HG02610 (cell line): ENCODE measurements around the gene MAPK9.

Experiments
- ATAC-seq: cut with Tn5 transposase; IDR thresholded peaks from one replicate; pipeline ENCODE4 v1.9.1; 2021; ENCODE audit warnings: mild to moderate bottlenecking, moderate library complexity; ENCODE audit not compliant: unreplicated experiment

MAPK9 gene

GRCh38 chr5:180207593-180207992 is 84.3 kb downstream of the MAPK9 start:
- no peak for ATAC-seq

- ATAC-seq: no peak
Measured at GRCh38 chr5:180206993-180207392, 84.9 kb downstream of the MAPK9 start.

GRCh38 chr5:180205916-180206315 is 86.0 kb downstream of the MAPK9 start:
- ATAC-seq: no peak

DNA sequence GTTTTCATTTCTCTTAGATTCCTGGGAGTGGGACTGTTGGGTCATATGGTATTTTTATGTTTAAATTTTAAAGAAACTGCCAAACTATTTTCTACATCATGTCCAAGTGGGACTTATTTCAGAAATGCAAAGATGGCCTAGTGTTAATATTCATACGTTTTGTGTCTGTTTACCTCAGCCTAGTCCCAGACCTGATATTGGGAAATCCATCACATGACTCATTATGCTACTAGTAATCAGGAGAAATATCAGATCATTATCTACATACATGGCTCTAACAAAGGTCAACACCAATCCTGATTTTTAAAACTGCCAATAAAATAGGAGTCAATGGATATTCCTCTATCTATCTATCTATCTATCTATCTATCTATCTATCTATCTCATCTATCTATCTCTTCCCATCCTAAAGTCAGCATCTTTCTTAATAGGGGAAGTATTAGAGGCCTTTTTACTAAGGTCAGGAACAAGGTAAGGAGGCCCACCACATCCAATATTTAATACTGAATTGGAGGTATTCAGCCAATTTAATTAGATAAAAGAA is 87.5 kb downstream of the MAPK9 start:
- no peak for ATAC-seq

DNA sequence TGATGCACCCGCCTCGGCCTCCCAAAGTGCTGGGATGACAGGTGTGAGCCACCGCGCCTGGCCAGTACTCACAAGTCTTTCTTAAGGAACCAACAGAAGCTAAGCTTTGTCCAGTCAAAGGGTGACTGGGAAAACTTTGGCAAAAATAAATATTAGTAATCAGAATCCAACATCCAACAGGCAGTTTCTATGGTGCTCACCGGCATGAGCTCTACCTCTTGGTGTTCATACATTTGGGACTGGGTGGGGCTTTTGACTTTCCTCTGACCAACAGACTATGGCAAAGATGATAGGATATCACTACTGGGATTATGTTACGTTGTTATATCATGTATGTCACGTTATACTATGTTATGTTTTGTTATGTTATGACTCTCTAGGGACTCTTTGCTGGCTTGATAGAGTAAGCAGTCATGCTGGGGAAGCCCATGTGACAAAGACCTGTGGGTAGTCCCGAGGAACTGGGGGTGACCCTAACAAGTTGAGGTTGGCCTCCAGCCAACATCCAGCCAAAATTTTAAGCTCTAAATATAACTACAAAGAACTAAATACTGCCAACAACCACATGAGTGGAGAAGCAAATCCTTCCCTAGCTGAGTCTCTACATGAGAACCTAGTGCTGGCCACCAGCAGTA is 88.8 kb downstream of the MAPK9 start:
- ATAC-seq: no peak

DNA sequence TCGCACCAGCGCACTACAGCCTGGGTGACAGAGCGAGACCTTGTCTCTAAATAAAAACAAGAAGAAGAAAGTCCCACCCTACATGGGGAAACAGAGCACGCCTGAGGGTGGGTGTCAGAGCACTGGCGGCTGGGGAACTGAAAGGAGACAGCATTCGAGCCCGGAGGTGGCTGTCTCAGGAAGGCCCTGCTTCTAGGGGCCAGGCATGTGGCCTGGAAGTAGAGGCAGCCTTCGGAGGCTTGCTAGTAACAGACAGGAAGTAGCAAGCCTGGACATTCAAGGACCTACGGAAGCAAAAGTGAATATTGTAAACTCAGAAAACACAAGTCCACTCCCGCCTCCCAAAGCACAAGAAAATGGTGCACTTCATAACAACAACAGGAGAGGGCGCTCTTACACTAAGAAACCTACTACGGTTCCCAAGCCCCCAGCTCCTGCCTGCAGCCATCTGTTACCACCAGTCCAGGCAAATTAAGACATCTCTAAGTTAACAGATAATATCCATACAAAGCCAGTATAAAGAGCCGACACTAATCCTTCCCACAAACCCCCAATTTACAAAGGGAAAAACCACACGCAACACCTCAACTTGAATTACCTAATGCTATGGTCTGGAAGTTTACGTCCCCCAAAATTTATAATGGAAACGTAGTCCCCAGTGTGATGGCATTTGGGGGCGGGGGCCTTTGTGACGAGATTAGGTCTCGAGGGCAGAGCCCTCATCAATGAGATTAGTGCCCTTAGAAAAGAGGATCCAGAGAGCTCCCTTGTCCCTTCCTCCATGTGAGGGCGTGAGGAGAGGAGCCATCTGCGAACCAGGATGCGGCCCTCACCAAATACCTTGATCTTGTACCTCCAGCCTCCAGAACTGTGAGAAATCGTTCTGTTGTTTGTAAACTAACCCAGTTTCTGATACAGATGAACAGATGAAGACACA is 90.6 kb downstream of the MAPK9 start:
- ATAC-seq: no peak

GRCh38 chr5:180199390-180199789 is 92.5 kb downstream of the MAPK9 start:
- no peak for ATAC-seq

GRCh38 chr5:180198208-180198607 is 93.7 kb downstream of the MAPK9 start:
- no peak for ATAC-seq

DNA sequence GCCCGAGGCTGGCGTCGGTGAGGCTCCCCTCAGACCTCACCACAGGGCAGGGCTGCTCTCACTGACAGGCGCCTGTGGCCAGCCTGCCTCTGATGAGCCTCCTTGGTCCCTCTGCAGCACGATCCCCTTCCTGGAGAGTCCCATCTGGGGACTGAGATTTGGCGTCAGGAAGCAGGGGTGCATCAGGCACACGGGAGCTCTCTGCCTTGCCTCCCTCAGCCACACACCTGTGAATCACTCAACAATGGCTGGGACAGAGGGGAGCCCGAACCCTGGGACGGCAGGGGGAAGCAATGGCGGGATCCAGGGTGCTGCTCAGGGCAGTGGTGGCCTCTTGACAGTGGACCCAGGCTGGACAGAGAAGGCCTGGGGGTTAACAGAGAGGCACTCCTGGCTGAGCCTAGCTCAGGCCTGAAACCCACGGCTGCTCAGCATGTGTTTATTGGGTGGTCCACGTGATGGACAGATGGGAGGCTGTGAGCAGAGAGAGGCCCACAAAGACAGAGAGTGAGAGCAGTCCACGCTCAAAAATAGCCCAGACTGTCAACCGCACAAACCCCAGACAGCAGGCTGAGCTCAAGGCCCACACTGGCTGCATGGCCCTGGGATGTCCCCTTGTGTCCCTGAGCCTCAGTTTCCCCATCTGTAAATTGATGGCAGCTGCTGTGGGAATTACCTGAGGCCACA is 94.7 kb downstream of the MAPK9 start:
- ATAC-seq: no peak

DNA sequence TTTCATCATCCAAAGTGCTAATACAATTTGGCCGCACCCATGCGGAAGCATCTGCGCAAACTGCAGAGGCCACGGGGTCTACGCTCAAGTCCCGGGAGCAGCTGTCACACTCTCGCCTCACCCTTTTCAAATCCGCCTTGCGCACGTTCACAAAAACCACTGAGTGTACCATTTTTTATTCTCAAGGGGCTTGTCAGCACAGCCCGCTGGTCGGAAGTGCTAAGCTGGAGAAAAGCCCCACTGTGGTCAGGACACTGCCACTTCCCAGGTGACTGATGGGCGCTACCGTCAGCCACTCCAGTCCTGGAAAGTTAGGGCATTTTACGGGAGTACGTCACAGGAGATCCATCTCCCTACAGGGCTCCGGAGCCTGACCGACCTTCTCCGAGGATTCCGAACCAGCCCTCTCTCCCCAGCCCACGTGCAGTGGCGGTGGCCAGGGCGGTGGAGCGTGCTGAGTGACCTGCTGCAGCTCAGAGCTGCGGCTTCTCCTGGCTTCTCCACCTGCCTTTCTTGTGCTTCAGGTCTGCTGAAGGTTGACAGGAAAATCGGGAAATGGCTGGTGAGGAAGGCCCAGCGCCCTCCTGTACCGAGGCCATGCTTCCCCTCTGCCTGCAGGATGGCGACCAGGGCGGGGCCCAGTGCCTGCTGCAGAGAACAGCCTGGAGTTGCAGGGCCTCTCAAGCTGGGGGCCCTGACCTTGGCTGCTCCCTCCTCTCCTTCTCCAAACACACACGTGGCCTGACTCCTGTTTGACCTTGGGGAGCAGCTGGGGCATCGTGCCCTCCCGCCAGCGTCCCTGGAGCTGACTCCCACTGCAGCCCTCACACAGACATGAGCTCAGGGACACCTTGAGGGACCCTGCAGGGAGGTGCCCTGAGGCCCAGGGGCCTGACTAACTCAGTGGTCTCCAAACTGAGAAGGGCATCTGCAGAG is 97.2 kb downstream of the MAPK9 start:
- no peak for ATAC-seq

- ATAC-seq: no peak
Measured at GRCh38 chr5:180193749-180194375, 98.0 kb downstream of the MAPK9 start.

- ATAC-seq: no peak
Measured at GRCh38 chr5:180191716-180192115, 100.2 kb downstream of the MAPK9 start.

- ATAC-seq: no peak
Measured at GRCh38 chr5:180187767-180188166, 104.1 kb downstream of the MAPK9 start.
